A549 (cell line): ENCODE data around the gene ARMC9.

Experiments used
- CTCF ChIP-seq: fragments of >200 bp; sonication (Bioruptor Twin); formaldehyde crosslinking; IDR thresholded peaks from 3 replicates; pipeline ENCODE4 v1.5.1; 2016
- HES2 ChIP-seq: fragments of >200 bp; sonication (Bioruptor Twin); formaldehyde crosslinking; IDR thresholded peaks from 2 replicates; pipeline ENCODE4 v1.6.1; 2016
- JUNB ChIP-seq: fragments of >200 bp; sonication (Bioruptor Twin); formaldehyde crosslinking; IDR thresholded peaks from 2 replicates; pipeline ENCODE4 v1.6.1; 2016
- KDM1A ChIP-seq: fragments of 200-600 bp; sonication (generic); IDR thresholded peaks from 2 replicates; pipeline ENCODE4 v1.6.1; 2016; ENCODE audit warnings: low read depth, mild to moderate bottlenecking
- POLR2A ChIP-seq: IDR thresholded peaks from 2 replicates; pipeline ENCODE4 v1.6.1; 2012; ENCODE audit warnings: mild to moderate bottlenecking, low read length
- RFX5 ChIP-seq: fragments of 450-650 bp; IDR thresholded peaks from 2 replicates; pipeline ENCODE4 v1.7.1; 2014; ENCODE audit warnings: antibody characterized with exemption, mild to moderate bottlenecking, moderate library complexity
- SMC3 ChIP-seq: fragments of >200 bp; sonication (Bioruptor Twin); formaldehyde crosslinking; IDR thresholded peaks from 3 replicates; pipeline ENCODE4 v1.6.1; 2018; ENCODE audit warnings: inconsistent platforms

GRCh38 chr2:231347638-231348037 is 149.2 kb downstream of the ARMC9 start:
- TF ChIP-seq POLR2A (no peak), HES2 (no peak), CTCF (no peak), RFX5 (no peak), KDM1A (no peak), JUNB (no peak), SMC3 (no peak)
